Measurements from ENCODE around the gene NCOA1.
"Not testable (repeated sequence)": the region's sequence is repeated elsewhere in the genome, so short reads cannot be mapped to it uniquely, and the experiment has no call there.

NCOA1 gene

DNA sequence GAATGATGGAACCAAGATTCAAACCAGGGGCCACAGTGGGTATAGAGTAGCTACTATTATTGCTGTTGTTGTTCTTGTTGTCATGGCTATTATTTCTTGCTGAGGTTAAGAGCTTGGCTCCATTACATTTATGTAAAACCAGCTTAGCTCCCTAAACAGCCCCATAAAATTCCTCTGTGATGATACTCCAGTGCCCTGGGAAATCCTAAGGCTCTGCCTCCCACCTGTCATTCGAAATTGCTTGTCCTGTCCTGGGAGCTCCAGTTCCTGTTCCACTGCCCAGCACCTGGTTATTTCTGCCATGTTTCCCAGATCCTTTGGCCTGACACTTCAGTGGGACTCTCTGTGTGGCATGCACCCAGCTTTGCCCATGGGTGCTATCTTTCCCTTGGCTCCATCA, 27.8 kb upstream of the NCOA1 start (continued):
- TF ChIP-seq, protein P1, sequence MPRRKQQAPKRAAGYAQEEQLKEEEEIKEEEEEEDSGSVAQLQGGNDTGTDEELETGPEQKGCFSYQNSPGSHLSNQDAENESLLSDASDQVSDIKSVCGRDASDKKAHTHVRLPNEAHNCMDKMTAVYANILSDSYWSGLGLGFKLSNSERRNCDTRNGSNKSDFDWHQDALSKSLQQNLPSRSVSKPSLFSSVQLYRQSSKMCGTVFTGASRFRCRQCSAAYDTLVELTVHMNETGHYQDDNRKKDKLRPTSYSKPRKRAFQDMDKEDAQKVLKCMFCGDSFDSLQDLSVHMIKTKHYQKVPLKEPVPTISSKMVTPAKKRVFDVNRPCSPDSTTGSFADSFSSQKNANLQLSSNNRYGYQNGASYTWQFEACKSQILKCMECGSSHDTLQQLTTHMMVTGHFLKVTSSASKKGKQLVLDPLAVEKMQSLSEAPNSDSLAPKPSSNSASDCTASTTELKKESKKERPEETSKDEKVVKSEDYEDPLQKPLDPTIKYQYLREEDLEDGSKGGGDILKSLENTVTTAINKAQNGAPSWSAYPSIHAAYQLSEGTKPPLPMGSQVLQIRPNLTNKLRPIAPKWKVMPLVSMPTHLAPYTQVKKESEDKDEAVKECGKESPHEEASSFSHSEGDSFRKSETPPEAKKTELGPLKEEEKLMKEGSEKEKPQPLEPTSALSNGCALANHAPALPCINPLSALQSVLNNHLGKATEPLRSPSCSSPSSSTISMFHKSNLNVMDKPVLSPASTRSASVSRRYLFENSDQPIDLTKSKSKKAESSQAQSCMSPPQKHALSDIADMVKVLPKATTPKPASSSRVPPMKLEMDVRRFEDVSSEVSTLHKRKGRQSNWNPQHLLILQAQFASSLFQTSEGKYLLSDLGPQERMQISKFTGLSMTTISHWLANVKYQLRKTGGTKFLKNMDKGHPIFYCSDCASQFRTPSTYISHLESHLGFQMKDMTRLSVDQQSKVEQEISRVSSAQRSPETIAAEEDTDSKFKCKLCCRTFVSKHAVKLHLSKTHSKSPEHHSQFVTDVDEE (CRISPR knock-in tag; IDR thresholded peaks at IDR 0.05): no peak
- TF ChIP-seq RARB (CRISPR knock-in tag; IDR thresholded peaks at IDR 0.05): no peak
- TF ChIP-seq ISL1 (CRISPR knock-in tag; IDR thresholded peaks at IDR 0.05): no peak
- TF ChIP-seq TCF4 (CRISPR knock-in tag; IDR thresholded peaks at IDR 0.05; ENCODE audit: borderline replicate concordance): no peak
- TF ChIP-seq ZNF565 (CRISPR knock-in tag; conservative IDR thresholded peaks at IDR 0.05; ENCODE audit: low read depth): no peak
- no peak for TF ChIP-seq PPARA (CRISPR knock-in tag; IDR thresholded peaks at IDR 0.05; ENCODE audit: borderline replicate concordance)
- TF ChIP-seq OSR1 (CRISPR knock-in tag; IDR thresholded peaks at IDR 0.05): no peak
- TF ChIP-seq ZFP3 (CRISPR knock-in tag; IDR thresholded peaks at IDR 0.05): no peak

DNA sequence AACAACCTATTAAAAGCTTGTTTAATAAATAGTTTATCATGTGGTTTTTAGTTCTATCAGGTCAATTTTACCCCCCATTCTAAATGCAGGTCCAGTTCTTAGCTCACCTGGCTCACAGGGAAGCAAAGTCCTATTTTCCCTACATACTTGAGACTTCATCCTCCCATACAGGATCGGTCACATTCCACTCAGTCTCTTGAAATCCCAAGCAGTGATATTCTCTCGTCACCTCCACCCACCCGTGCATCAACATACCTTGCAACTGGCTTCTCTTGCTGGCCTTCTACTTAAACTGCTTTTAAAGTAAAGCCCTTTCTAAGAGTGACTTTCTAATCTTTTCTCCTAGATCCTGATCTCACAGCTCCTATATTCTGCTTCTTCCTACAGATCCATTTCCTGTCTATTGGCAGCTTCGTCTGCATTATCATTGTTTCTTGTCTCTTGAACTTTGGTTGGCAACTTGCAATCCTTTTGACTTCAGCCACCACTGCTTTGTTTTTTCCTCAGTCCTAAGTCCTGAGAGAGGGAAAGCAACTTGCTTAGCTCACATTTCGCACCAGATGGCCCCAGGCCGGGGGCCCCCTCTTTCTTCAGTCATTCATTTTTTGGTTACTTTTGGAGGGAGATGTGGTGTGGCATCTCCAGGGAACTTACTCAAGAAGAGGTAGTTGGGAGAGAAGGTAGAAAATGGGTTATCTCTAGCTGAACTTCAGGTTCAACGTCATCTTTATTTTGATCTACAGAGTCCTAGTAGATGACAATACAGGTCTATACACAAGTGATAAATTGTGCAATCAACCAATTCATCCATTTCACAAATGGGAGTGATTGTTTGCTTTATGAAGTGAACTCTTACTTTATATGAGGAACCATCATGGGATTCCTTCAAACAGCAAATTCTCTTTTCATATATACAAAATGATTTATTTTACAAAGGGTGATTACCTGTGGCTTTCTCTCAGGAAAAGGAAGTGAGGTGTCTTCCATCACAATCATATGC, 23.9 kb upstream of the NCOA1 start:
- no peak for ATAC-seq
- TF ChIP-seq ZNF70 (CRISPR knock-in tag; IDR thresholded peaks at IDR 0.05): no peak
- TF ChIP-seq CSDC2 (CRISPR knock-in tag; IDR thresholded peaks at IDR 0.05): no peak
- TF ChIP-seq TCF4 (CRISPR knock-in tag; IDR thresholded peaks at IDR 0.05; ENCODE audit: borderline replicate concordance): no peak
- TF ChIP-seq ZNF8 (CRISPR knock-in tag; IDR thresholded peaks at IDR 0.05): no peak
- TF ChIP-seq ZC3H10 (CRISPR knock-in tag; IDR thresholded peaks at IDR 0.05): no peak
- no peak for TF ChIP-seq OSR1 (CRISPR knock-in tag; IDR thresholded peaks at IDR 0.05)
- no peak for TF ChIP-seq GLIS3 (CRISPR knock-in tag; IDR thresholded peaks at IDR 0.05)
- TF ChIP-seq TOX (CRISPR knock-in tag; IDR thresholded peaks at IDR 0.05; ENCODE audit: borderline replicate concordance): no peak

DNA sequence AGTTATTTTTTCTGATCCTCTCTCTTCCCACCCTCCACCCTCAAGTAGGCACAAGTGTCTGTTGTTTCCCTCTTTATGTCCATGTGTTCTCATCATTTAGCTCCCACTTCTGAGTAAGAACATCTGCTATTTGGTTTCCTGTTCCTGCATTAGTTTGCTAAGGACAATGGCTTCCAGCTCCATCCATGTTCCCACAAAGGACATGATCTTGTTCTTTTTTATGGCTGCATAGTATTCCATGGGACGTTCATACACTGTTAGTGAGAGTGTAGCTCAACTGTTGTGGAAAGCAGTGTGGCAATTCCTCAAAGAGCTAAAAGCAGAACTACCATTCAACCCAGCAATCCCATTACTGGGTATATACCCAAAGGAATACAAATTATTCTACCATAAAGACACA, 22.6 kb upstream of the NCOA1 start:
- not testable (repeated sequence) for ATAC-seq

DNA sequence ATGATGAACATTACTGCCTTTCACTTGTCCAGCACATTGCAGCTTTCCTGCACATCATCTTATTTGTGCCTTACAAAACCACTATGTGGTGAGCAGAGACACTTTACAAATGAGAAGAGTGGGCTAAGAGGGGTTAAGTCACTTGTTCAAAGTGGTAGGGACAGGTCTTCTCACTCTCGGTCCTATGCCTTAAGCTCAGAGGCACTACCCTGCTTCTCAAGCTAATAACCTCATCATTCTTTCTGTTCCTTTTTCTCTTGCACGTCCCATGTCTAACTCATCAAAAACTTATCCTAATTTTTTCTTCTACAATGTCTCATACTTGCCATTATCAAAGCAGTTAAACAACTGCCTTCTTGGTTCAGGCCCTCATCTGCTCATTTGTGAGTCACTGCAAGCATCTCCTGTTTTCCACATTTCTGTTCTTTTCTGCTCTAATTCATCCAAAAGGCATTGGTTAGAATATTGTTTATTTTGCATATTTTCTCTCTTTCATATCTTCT, 21.9 kb upstream of the NCOA1 start:
- TF ChIP-seq ZC3H10 (CRISPR knock-in tag; IDR thresholded peaks at IDR 0.05) (no peak), PPARA (CRISPR knock-in tag; IDR thresholded peaks at IDR 0.05; ENCODE audit: borderline replicate concordance) (no peak), TOX (CRISPR knock-in tag; IDR thresholded peaks at IDR 0.05; ENCODE audit: borderline replicate concordance) (no peak)
- TF ChIP-seq, protein P1 (CRISPR knock-in tag; IDR thresholded peaks at IDR 0.05): no peak
- ATAC-seq: no peak

DNA sequence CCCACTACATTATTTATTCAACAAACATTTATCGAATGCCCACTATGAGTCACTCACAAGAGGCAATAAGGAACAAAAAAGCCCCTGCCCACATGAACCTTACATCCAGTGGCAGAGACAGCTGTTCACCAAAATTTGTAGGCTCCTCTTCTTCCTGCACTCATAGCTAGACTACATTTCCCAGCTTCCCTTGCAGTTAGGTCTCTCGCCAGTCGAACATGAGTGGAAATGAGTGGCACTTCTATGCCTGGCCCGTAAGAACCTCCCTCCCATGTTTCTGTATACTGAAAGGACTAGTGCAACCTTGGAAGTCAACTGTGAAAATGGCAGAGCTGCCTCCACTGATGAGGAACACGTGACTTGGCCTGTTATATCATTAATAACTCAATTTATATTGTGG, 19.4 kb upstream of the NCOA1 start:
- no peak; the same call in 2 of the 3 replicates for ATAC-seq
- TF ChIP-seq, protein P2, sequence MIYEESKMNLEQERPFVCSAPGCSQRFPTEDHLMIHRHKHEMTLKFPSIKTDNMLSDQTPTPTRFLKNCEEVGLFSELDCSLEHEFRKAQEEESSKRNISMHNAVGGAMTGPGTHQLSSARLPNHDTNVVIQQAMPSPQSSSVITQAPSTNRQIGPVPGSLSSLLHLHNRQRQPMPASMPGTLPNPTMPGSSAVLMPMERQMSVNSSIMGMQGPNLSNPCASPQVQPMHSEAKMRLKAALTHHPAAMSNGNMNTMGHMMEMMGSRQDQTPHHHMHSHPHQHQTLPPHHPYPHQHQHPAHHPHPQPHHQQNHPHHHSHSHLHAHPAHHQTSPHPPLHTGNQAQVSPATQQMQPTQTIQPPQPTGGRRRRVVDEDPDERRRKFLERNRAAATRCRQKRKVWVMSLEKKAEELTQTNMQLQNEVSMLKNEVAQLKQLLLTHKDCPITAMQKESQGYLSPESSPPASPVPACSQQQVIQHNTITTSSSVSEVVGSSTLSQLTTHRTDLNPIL (CRISPR knock-in tag; IDR thresholded peaks at IDR 0.05; ENCODE audit: low read depth): no peak
- TF ChIP-seq ISL1 (CRISPR knock-in tag; IDR thresholded peaks at IDR 0.05): no peak
- no peak for TF ChIP-seq ZNF8 (CRISPR knock-in tag; IDR thresholded peaks at IDR 0.05)
- TF ChIP-seq ZFP30 (CRISPR knock-in tag; IDR thresholded peaks at IDR 0.05): no peak
- TF ChIP-seq ZFP3 (CRISPR knock-in tag; IDR thresholded peaks at IDR 0.05): no peak
- TF ChIP-seq, protein P3, sequence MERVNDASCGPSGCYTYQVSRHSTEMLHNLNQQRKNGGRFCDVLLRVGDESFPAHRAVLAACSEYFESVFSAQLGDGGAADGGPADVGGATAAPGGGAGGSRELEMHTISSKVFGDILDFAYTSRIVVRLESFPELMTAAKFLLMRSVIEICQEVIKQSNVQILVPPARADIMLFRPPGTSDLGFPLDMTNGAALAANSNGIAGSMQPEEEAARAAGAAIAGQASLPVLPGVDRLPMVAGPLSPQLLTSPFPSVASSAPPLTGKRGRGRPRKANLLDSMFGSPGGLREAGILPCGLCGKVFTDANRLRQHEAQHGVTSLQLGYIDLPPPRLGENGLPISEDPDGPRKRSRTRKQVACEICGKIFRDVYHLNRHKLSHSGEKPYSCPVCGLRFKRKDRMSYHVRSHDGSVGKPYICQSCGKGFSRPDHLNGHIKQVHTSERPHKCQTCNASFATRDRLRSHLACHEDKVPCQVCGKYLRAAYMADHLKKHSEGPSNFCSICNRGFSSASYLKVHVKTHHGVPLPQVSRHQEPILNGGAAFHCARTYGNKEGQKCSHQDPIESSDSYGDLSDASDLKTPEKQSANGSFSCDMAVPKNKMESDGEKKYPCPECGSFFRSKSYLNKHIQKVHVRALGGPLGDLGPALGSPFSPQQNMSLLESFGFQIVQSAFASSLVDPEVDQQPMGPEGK (CRISPR knock-in tag; IDR thresholded peaks at IDR 0.05; ENCODE audit: borderline replicate concordance): no peak
- TF ChIP-seq BACH2 (CRISPR knock-in tag; IDR thresholded peaks at IDR 0.05; ENCODE audit: borderline replicate concordance): no peak
- TF ChIP-seq, protein P4, sequence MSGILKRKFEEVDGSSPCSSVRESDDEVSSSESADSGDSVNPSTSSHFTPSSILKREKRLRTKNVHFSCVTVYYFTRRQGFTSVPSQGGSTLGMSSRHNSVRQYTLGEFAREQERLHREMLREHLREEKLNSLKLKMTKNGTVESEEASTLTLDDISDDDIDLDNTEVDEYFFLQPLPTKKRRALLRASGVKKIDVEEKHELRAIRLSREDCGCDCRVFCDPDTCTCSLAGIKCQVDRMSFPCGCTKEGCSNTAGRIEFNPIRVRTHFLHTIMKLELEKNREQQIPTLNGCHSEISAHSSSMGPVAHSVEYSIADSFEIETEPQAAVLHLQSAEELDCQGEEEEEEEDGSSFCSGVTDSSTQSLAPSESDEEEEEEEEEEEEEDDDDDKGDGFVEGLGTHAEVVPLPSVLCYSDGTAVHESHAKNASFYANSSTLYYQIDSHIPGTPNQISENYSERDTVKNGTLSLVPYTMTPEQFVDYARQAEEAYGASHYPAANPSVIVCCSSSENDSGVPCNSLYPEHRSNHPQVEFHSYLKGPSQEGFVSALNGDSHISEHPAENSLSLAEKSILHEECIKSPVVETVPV (CRISPR knock-in tag; IDR thresholded peaks at IDR 0.05): no peak
- TF ChIP-seq, protein P5, sequence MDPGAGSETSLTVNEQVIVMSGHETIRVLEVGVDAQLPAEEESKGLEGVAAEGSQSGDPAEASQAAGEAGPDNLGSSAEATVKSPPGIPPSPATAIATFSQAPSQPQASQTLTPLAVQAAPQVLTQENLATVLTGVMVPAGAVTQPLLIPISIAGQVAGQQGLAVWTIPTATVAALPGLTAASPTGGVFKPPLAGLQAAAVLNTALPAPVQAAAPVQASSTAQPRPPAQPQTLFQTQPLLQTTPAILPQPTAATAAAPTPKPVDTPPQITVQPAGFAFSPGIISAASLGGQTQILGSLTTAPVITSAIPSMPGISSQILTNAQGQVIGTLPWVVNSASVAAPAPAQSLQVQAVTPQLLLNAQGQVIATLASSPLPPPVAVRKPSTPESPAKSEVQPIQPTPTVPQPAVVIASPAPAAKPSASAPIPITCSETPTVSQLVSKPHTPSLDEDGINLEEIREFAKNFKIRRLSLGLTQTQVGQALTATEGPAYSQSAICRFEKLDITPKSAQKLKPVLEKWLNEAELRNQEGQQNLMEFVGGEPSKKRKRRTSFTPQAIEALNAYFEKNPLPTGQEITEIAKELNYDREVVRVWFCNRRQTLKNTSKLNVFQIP (CRISPR knock-in tag; IDR thresholded peaks at IDR 0.05; ENCODE audit: borderline replicate concordance, low read depth): no peak
- TF ChIP-seq ZC3H10 (CRISPR knock-in tag; IDR thresholded peaks at IDR 0.05): no peak
- TF ChIP-seq ESRRG (CRISPR knock-in tag; IDR thresholded peaks at IDR 0.05): no peak
- TF ChIP-seq GLIS3 (CRISPR knock-in tag; IDR thresholded peaks at IDR 0.05): no peak

All from SK-N-SH treated with all-trans-retinoic acid at 6 μM for 48 hours (cell line).